HG03460 (cell line): ENCODE data around the gene COL13A1.

ENCODE experiments used
- ATAC-seq: cut with Tn5 transposase; IDR thresholded peaks from one replicate; pipeline ENCODE4 v1.9.1; 2021; ENCODE audit not compliant: unreplicated experiment

The COL13A1 gene

DNA sequence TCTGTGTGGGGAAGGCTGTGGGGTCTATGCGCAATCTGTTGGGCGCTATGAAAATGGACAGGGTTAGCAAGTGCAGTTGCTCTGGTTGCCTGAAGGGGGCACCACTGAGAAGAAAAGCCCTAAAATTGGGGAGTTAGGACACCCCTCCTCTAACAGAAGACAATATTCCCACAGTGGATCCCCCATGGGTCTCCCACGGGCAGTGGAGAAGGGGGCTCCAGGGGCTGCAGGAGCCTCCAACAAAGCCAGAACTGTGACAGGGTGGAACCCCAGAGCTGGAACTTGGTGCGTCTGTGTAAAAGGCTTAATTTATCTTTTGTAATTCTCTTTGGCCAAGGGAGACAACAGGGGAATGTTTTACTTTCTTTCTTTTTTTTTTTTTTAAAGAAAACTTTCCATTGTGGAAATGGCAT is 12.5 kb upstream of the COL13A1 start:
- ATAC-seq: no peak

DNA sequence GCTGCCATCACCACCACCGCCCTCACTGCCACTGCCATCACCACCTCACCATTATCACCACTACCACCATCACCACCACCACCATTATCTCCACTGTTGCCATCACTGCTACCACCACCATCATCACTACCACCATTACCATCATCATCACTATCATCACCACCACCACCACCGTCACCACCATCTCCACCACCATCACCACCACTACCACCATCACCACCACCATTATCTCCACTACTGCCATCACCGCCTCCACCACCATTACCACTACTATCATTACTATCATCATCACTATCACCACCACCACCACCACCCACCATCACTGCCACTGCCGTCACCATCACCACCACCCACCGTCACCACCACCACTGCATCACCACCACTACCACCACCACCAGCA is 9.9 kb upstream of the COL13A1 start:
- no peak for ATAC-seq

DNA sequence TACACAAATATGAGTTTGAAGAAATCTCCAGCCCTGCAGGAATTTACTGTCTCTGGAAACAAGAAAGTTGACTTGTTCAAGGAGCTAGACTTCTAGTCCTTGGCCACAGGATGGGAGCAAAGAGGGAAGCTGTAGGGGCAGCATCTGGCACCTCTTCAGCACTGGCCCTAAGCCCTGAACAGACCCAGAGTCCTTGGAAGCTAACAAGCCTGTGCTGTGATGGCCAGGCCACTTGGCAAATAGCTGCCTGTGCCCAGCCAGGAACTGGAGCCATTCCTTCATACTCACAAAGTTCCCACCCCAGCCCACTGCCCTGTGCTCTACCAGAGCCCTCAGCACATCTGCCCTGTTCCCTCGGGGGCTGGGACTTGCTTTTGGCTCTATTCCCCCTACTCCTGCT is 9.4 kb upstream of the COL13A1 start:
- no peak for ATAC-seq

DNA sequence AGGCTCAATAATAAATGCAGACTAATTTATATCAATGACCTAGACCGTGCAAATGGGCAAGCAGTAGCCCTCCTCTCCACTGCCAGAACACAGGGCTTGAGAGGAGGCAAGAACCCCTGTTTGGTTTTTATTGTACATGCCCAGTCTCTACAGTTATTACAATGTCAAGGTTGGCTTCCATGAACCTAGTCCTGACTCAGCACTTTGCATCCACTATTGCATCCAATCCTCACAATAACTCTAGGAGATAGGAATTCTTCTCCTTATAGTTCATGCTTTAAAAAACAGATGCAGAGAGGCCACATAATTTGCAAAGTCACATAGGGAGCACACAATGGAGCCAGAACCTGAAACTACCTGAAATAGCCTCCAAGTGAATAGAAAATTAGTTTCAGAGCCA is 7.0 kb upstream of the COL13A1 start:
- ATAC-seq: no peak

DNA sequence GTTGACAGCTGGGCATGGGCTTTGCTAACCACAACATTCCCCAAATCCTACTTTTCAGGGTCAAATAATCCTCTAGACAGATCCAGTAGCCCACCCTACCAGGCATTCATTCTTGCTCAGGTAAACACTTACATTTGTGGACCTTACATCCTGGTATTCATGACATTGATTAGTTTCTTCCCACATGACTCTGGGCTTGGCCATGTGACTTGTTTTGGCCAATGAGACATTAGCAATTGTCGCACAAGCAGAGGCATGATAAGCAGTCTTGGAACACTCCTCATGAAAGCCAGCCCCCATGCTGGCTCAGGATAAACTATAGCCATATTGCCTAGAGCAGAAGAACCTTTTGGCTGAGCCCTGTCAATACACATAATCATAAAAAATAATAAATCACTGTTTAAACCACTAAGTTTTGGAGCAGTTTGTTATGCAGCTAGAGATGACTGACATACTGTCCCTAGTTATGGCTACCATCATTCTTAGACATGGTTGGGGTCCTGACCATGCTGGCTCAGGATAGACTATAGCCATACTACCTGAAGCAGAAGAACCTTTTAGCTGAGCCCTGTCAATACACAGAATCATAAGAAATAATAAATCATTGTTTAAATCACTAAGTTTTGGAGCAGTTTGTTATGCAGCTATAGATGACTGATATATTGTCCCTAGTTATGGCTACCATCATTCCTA is 6.3 kb upstream of the COL13A1 start:
- ATAC-seq: no peak

DNA sequence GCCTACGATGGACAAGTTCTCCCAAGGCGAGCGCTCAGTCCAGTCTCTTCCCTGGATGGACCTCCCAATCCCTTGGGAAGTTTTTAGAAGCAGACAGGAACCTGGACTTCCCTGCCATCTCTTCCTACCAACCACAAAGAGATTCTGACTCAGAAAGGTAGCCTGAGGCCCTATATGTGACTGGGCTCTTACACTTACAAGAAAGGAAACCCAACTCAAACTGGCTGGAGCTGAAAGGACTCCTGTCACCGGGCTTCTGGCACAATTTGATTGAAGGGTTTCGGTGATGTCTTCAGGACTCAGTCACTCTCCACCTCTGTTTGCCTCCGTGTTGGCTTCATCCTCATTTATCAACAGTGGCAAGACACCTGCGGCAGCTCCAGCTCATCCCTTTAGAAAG is 3.7 kb upstream of the COL13A1 start:
- ATAC-seq: no peak

DNA sequence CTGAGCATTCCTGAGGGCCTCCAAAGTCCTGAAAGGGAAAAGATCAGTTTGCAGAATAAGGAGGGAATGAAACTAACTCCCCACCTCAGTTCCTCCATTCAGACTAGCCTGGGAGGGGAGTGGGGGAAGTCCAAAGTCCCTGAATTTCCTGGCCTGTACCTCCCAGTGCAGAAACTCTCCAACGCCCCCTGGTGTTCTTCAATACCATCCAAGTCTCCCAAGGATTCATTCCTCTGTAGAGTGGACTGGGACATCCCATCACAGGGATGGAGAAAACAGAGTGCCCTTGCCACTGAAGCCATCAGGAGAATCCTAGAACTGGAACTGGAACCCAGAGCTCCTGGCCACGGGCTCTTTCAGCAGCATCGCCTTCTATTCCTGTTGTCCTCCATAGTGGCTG is 1.6 kb upstream of the COL13A1 start:
- ATAC-seq: no peak

DNA sequence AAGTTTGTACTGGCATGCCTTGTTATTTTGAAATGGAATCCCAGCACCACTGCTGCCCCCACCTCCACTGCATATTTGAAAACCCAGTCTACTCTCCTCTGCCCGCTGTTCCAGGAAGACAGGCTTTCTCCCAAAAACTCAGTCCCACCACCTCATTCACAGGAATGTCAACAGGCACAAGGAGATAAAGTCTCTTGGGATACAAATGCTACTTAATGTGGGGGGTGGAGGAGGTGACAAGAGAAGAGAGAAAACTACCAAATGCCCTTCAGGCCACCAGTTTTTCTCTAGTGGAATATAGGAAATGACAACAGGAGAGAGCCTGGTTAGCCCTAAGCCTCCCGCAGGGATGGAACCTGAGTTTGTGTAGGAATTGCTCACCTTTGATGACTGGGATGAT is 1.0 kb upstream of the COL13A1 start:
- no peak for ATAC-seq

DNA sequence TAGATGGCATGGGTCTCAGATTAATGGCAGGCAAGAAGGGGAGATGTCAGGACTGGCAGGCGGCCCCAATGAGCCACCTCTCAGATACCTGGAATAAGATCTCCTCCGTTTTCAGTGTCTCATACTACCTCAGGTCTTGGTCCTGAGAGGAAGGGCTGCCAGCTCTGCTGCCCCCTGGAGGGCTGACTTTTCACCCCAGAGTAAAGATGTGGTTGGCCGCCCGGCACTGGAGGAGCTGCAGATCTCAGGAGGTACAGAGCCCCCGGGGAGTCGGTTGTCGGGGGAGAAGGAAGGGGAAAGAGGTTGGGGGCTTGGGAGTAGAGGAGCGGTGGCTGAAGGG is 642 bp upstream of the COL13A1 start:
- ATAC-seq: no peak

DNA sequence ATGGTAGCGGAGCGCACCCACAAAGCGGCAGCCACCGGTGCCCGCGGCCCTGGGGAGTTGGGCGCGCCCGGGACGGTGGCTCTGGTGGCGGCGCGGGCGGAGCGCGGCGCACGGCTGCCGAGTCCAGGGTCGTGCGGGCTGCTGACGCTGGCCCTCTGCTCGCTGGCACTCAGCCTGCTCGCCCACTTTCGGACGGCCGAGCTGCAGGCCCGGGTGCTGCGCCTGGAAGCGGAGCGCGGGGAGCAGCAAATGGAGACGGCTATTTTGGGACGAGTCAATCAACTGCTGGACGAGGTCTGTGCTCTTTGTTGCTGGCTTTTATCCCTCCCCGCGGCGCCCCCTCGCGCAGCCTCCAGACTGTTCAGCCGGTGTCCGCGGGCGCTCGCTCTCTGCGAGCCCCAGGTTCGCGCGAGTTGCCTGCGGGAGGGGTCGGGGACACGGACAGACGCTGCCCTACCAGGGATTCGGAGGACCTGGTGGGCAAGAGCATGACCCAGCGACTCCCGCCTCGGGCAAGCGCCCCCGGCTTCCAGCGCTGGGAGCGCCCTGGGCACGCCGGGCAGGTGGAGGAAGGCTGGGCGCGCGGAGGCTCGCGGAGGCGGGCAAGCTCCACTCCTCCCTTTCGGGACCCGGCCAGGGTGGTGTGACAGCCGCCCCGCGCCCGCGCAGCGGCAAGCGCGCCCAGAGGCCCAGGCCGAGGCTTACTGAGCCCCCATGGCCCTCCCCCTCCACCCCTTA is 887 bp downstream of the COL13A1 start:
- no peak for ATAC-seq

DNA sequence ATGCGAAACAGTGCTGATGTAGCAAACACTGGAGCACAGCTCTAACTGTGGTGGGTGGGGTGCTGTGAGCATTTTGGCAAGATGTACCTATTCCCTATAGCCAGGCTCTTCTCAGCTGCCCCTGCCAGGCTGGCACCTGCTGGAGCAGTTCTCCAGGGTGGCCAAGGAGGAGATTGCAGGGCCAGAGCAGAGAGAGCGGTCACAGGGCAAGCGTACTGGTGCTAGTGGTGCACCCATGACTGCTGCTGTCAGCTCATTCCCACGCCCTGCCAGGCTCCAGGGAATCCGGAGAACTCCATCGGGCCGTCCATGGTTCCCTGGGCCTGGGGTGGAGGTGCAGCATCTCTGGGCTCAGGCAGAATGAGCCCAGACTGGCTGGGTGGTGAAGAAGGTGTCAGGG is 2.1 kb downstream of the COL13A1 start:
- ATAC-seq: no peak

DNA sequence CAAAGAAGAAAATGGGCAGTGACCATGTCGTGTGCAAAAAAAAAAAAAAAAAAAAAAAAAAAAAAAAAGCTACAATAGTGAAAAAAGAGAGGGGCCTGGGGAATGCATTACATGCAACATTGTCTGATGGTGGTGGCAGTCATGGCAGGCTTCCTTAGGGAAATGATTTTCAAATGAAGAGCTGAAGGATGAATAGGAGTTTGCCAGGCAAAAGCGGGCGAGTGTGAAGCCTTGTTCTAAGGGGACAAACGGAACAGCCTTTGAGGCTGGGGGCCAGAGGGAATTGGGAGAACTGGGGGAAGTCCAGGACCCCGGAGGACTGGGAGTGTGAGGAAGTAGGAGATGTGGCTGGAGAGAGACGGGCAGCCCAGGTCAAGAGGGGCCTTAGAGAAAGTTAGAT is 3.1 kb downstream of the COL13A1 start:
- ATAC-seq: no peak

DNA sequence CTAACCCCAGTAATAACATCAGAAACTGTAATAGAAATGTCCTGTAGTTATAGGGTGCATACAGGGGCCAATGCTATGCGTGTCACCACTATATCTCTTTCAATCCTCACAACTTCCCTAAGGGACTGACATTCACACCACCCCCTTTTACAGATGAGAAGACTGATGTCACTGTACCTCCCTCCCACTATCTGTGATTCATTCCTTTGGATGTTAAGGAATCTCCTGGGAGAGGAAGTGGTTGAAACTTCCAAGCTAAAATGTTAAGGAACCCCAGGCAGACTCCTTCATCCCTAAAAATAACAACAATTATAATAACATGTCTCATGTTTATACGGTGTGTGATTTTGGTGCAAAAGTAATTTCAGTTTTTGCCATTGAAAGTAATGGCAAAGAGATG is 5.4 kb downstream of the COL13A1 start:
- no peak for ATAC-seq

DNA sequence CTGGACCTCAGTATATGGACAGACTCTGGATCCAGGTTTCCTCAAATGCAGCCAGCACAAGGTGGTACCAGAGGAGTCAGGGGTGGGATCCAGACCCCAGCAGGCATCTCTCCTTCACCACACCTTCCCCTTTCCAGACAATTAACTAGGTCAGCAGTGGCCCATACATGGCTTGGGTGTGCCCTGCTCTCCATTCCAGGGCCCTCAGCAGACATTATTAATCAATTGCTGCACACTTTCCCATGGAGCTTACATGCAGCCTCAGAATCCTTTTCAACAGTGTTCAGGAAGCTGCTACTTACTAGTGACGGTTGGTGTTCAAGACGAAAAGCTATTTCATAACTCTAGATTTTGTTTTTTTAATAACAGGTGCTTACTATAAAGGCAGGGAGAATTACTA is 6.0 kb downstream of the COL13A1 start:
- no peak for ATAC-seq

DNA sequence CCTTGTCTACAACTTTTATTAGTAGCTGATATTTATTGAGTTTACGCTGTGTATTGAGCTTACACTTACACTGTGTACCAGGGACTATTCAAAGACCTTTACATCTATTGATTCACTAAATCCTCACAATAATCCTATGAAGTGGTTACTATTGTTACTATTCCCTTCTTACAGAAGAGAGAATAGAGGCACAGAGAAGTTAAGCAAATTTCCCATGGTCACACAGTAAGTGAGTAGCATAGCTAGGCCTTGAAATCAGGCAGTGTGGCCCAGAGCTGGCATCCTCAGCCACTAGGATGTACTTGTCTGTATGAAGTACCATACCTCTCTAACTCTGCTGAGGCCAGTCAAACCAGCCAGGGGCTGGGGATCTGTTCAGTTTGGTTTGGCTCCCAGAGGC is 7.6 kb downstream of the COL13A1 start:
- ATAC-seq: no peak

DNA sequence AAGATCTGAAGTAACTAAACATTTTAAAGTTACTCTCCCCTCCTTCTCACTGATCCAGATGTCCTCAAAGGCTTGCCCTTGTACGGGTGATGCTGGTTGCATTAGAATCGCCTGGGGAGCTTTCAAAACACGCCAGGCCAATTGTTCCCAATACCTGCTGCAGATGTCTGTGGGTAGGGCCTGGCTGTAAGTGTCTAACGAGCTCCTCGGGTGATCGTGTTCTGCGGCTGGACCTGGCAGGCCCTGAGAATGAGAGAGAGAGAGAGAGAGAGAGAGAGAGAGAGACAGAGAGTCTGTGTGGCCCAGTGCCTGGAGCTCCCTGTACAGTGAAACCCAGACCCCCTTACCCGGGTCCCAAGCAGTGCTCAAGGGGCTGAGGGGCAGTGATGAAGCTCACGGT is 8.4 kb downstream of the COL13A1 start:
- ATAC-seq: no peak

DNA sequence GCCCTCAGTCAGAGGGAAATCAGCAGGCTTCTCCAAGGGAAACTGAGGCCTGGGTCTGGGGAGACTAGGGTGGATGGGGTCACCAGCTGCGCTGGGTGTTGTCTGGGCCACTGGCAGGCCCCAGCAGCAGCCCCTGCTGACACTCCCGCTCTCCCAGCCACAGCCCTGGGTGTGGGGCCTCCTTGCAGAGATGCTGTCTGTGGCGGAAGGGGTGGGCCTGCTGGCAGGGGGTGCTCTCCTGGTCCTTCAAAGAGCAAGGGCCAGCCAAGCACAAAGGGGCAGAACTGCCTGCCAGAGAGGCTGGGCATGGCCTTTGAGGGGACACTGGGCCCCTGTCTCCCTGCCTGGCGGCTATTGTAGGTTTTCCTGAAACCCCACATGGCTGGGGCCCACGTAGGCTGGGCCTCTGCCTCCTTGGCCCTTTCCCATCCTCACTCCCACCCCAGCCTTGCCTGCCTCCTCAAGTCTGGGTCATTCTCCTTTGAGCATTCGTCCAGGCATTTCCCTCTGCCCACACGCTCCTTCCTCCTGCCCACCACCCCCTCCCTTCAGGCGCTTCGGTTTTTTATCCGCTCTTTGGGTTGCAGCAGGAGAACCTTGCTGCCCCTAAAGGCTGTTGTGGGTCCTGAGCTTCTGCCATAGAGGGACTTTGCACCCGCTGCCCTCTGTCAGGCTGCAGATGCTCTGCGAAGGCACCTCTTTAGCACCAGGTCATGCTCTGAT is 9.1 kb downstream of the COL13A1 start:
- no peak for ATAC-seq

DNA sequence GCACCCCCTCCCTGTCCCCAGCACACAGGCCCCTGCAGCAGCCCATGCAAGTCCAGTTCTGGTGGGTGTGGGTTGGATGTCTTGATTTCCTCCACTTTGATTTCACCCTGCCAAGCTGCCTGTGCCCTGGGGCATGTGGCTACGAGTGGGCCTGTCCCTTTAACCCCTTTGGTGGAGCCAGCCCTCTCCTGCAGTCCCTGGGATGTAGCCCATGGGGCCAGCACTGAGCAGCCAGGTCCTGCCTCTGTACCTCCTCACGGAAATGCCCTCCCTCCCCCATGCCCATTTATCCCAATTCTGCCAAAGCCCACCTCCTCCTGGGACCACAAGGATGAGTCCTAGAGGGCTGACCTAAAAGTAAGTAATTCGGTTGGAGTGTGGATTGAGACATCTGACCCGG is 11.9 kb downstream of the COL13A1 start:
- ATAC-seq: no peak

DNA sequence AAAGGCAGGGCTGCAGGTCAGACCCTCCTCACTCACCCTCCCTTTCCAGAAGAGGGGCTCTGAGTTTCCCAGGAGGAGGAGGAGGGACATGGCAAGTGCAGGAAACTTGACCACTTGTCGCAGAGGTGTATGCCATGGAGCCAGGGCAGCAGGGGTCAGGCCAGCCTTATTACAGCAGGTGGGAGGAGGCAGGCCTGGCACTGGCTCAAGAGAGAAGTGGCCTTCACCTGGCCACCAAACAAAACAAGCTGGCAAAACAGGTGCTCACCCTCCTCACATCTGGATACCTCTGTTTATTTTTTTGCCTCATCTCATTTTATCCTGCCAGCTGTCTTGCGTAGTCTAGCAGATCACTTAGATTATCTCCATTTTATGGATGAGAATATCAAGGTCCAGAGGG is 12.5 kb downstream of the COL13A1 start:
- no peak for ATAC-seq

DNA sequence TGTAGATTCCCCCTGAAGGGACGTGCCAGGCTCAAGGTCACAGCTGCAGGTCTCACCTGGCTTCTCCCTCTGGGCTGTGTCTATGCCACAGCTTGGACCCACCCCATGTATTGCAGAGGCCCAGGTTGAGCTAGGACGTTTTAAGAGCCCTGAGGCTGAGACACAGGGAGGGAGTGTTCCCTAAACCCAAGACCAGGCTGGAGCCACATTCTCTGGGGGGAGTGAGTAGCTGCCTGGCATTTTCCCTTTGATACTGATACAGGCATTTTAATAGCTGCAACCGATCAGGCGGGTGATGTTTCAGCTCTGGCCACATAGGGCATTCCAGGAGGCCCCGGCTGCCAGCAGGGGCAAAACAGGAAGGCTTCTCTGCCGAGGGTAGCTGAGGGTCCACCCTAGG is 13.4 kb downstream of the COL13A1 start:
- no peak for ATAC-seq

DNA sequence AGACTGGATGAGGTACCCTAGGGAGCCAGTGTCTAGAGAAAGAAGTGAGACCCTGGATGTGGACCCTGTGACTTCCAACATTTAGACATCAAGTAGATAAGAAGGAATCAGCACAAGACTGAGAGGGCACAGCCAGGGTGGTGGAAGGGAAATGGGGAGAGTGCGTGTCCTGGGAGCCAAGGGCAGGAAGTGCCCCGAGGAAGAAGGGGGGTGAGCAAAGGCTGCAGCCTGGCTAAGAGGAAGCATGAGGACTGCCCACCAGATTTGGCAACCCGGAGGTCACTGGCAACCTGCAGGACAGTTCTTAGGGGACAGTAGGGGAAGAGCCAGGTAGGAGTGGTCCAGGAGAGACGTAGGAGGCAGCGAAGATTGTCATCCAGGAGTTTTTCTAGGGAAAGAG is 14.8 kb downstream of the COL13A1 start:
- ATAC-seq: no peak

DNA sequence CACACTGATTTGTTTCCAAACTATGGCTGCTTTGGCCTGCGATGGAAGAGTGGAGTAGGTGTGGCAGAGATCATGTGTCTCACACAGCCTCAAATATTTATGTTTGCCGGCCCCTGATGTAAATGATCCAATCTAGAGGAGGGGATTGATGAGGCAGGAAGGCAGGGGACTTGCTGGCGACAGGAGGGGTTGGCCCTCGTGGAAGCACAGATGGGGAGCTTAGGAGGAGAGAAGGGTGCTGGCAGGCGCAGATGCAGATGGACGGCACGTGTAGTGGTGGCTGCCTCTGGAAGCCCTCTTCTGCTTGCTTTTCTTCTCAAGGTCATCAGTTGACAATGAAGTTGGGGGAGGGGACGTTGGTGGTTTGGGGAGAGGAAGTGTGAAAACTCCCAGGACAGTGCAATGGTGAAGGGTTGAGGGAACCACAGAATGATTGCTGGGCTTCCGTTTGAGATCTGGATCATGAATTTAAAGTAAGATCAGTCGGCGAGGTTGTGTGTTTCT is 15.4 kb downstream of the COL13A1 start:
- ATAC-seq: no peak
